CD4-positive, alpha-beta T cell (primary cell): ENCODE measurements around the gene CHPF2. TPM values are rescaled to one million over a fixed set of nuclear protein-coding genes. Genes with fewer than 3 reads are reported as not detected.

ENCODE experiments used
- ATAC-seq: fragments of 200-7000 bp; cut with Tn5 transposase; one replicate; pipeline ENCODE4 v1.10.0; 2022; ENCODE audit warnings: mild to moderate bottlenecking; ENCODE audit not compliant: poor library complexity
- CTCF ChIA-PET: fragments of 350-600 bp; sonication (Branson Sonifier 250); formaldehyde crosslinking; loops from one replicate; lab custom pipeline; 2021; ENCODE audit warnings: antibody characterized with exemption, inconsistent platforms; lab: Charles Lee
- POLR2A ChIA-PET: fragments of 350-600 bp; sonication (Branson Sonifier 250); formaldehyde crosslinking; loops from one replicate; lab custom pipeline; 2021; ENCODE audit warnings: antibody characterized with exemption, inconsistent platforms; lab: Charles Lee
- DNase-seq, 14 experiments: peaks; one replicate each; pipeline ENCODE4 v3.0.0-alpha.2; 2013 to 2020; ENCODE audit warnings: mixed read lengths in 2 of 14
- H3K27ac ChIP-seq, 2 donors: one replicate each; pipeline versions ENCODE4 v1.5.1 to v1.7.0; 2013; ENCODE audit warnings: low read length in 2 of 2, low read depth in 1 of 2, mild to moderate bottlenecking in 1 of 2
- H3K27me3 ChIP-seq, 2 experiments: 1 replicate in 1 of 2; 2 replicates in 1 of 2; pipeline versions ENCODE4 v1.6.1 to v1.7.0; 2013; ENCODE audit warnings: low read length in 2 of 2, control low read depth in 1 of 2, mild to moderate bottlenecking in 1 of 2, moderate library complexity in 1 of 2; ENCODE audit not compliant: insufficient read depth in 2 of 2, control insufficient read depth in 1 of 2
- H3K36me3 ChIP-seq: one replicate; pipeline ENCODE4 v1.6.1; 2013; ENCODE audit warnings: low read length, control low read depth; ENCODE audit not compliant: insufficient read depth
- H3K4me1 ChIP-seq: one replicate; pipeline ENCODE4 v1.6.1; 2013; ENCODE audit warnings: low read length, control low read depth; ENCODE audit not compliant: insufficient read depth
- H3K4me3 ChIP-seq: one replicate; pipeline ENCODE4 v1.5.1; 2013; ENCODE audit warnings: mild to moderate bottlenecking, low read length, moderate library complexity
- H3K9me3 ChIP-seq, 2 experiments: 1 replicate in 1 of 2; 2 replicates in 1 of 2; pipeline versions ENCODE4 v1.6.1 to v1.7.0; 2013; ENCODE audit warnings: low read length in 2 of 2, mild to moderate bottlenecking in 2 of 2, control low read depth in 1 of 2, moderate library complexity in 1 of 2; ENCODE audit not compliant: control insufficient read depth in 1 of 2, insufficient read depth in 1 of 2
- H3K27ac Mint-ChIP-seq: one replicate; pipeline ENCODE4 v1.8.0; 2020; ENCODE audit warnings: mixed read lengths
- H3K27me3 Mint-ChIP-seq: one replicate; pipeline ENCODE4 v1.8.0; 2021; ENCODE audit warnings: mixed read lengths
- H3K36me3 Mint-ChIP-seq: one replicate; pipeline ENCODE4 v1.8.0; 2021; ENCODE audit warnings: low read depth, mixed read lengths
- H3K4me1 Mint-ChIP-seq: one replicate; pipeline ENCODE4 v1.8.0; 2021; ENCODE audit warnings: low read depth, mixed read lengths
- H3K4me3 Mint-ChIP-seq: one replicate; pipeline ENCODE4 v1.8.0; 2020; ENCODE audit warnings: mild to moderate bottlenecking, mixed read lengths
- H3K9me3 Mint-ChIP-seq: one replicate; pipeline ENCODE4 v1.8.0; 2020; ENCODE audit warnings: mixed read lengths
- CTCF ChIP-seq: fragments of 200-600 bp; IDR thresholded peaks from one replicate; pipeline ENCODE4 v1.8.0; 2022; ENCODE audit warnings: antibody characterized with exemption, mild to moderate bottlenecking
- intact Hi-C, 2 experiments: fragments of 100-400 bp; cut with DNase I in 1 of 2; cut with micrococcal nuclease in 1 of 2; formaldehyde crosslinking; loops; one replicate each; pipeline versions ENCODE4 v1.15.1 to v1.9.0; 2023 to 2025; cut with DNase I, micrococcal nuclease
- total RNA-seq, 174 experiments: library from RNA in 2 of 174; stranded (reverse) in 2 of 174; gene quantifications; one replicate each; pipeline ENCODE4 v1.2.3 and lab custom pipeline; 2021 to 2026

Gene CHPF2
- total RNA-seq, 2 experiments from 2014 or later = 29.6 to 30.5 TPM

- ATAC-seq (no peak), DNase-seq (no peak)
- H3K4me1 Mint-ChIP-seq = peaks cover 5% of the 10 kb centered on the region
- Histone ChIP-seq H3K27ac (no peak overlapping the region), H3K9me3 (peaks cover 0 to 5% of the 10 kb centered on the region in 2 experiments), H3K27me3 (no peaks in the 10 kb centered on the region), H3K36me3 (no peaks in the 10 kb centered on the region), H3K4me3 (no peak overlapping the region), H3K4me1 (peaks cover 7% of the 10 kb centered on the region)
- no peaks in the 10 kb centered on the region for H3K36me3 Mint-ChIP-seq
- H3K27me3 Mint-ChIP-seq = peaks cover 29% of the 10 kb centered on the region
- no peak overlapping the region for H3K27ac Mint-ChIP-seq
- ChIA-PET POLR2A (no interaction called here), CTCF (no interaction called here)
- no peaks in the 10 kb centered on the region for H3K9me3 Mint-ChIP-seq
- H3K4me3 Mint-ChIP-seq = no peak overlapping the region
- no peak for TF ChIP-seq CTCF
- intact Hi-C loops = no loop called here
Measured at GRCh38 chr7:151282111-151282510, 49.8 kb downstream of the CHPF2 start.

DNA sequence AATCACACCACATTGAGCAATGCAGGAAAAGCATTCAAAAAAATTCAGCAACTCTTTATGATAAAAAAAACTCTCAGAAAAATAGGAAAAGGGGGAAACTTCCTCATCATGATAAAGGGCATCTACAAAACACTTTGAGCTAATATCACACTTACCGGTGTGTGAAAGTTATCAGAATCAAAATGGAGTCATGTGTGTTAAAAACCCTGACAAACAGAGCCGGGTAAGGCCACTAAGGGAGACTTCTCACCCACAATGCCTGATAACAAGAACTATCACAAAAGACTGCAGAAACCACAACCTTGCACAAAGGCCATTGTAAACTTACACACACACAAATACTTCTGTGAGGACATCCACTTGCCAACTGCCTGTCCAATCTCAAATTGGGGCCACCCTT lies 51.0 kb downstream of the CHPF2 start:
- CTCF ChIA-PET = no interaction called here
- Mint-ChIP-seq H3K27me3 (peaks cover 29% of the 10 kb centered on the region), H3K4me3 (no peak overlapping the region), H3K9me3 (no peaks in the 10 kb centered on the region), H3K4me1 (no peaks in the 10 kb centered on the region), H3K36me3 (no peaks in the 10 kb centered on the region), H3K27ac (no peak overlapping the region)
- H3K36me3 ChIP-seq = no peaks in the 10 kb centered on the region
- ATAC-seq (no peak), DNase-seq (no peak)
- H3K27me3 ChIP-seq = no peaks in the 10 kb centered on the region
- peaks cover 0 to 5% of the 10 kb centered on the region in 2 experiments for H3K9me3 ChIP-seq
- no peaks in the 10 kb centered on the region for H3K4me1 ChIP-seq
- intact Hi-C loops = no loop called here
- no peak overlapping the region for H3K4me3 ChIP-seq
- H3K27ac ChIP-seq = no peak overlapping the region
- TF ChIP-seq CTCF = no peak
- POLR2A ChIA-PET = no interaction called here

DNA sequence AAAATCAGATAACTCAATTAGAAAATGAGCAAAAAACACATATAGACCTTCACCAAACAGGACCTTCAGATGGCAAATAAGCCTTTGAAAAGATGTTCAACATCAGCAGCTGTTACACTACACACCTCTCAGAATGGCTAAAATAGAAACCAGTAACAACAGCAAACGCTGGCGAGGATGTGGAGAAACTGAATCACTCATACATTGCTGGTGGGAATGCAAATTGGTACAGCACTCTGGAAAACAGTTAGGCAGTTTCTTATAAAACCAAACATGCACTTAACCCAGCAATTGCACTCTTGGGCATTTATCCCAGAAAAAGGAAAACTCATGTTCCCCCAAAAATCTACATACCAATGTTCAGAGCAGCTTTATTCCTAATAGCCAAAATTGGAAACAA lies 53.9 kb downstream of the CHPF2 start:
- no peak overlapping the region for H3K27ac ChIP-seq
- intact Hi-C loops = no loop called here
- DNase-seq (no peak), ATAC-seq (no peak)
- no peak overlapping the region for H3K4me3 Mint-ChIP-seq
- H3K27ac Mint-ChIP-seq = no peak overlapping the region
- H3K27me3 Mint-ChIP-seq = peaks cover 12% of the 10 kb centered on the region
- no peaks in the 10 kb centered on the region for H3K4me1 Mint-ChIP-seq
- no peaks in the 10 kb centered on the region for H3K36me3 Mint-ChIP-seq
- TF ChIP-seq CTCF = no peak
- H3K9me3 ChIP-seq = peaks cover 0 to 5% of the 10 kb centered on the region in 2 experiments
- no peaks in the 10 kb centered on the region for H3K9me3 Mint-ChIP-seq
- CTCF ChIA-PET = no interaction called here
- no peaks in the 10 kb centered on the region for H3K27me3 ChIP-seq
- H3K36me3 ChIP-seq = no peaks in the 10 kb centered on the region
- POLR2A ChIA-PET = interaction anchor here (0.5 to 0.7 kb wide), 3 partner anchors 21 to 761 kb away, joined by 3 to 6 read pairs (median 3); no protein-coding TSS in a partner anchor
- H3K4me1 ChIP-seq = no peaks in the 10 kb centered on the region
- no peak overlapping the region for H3K4me3 ChIP-seq

Other genes starting within 250 kb of the CHPF2 start
- 1 to 10 TPM; 3.9 to 7.1 TPM for gene NOS3, start 241.5 kb upstream of the CHPF2 start, total RNA-seq
- gene ATG9B, start 208.0 kb upstream of the CHPF2 start, total RNA-seq = 10 to 100 TPM; 16.8 to 17.1 TPM
- gene ABCB8, start 204.0 kb upstream of the CHPF2 start, total RNA-seq = 10 to 100 TPM; 57.0 to 62.2 TPM
- gene ASIC3, start 184.0 kb upstream of the CHPF2 start, total RNA-seq = 10 to 100 TPM; 13.8 to 15.2 TPM
- 1 to 10 TPM; 3.1 to 3.5 TPM for gene CDK5, start 174.6 kb upstream of the CHPF2 start, total RNA-seq
- gene SLC4A2, start 172.9 kb upstream of the CHPF2 start, total RNA-seq = 10 to 100 TPM; 27.1 to 31.4 TPM
- 10 to 100 TPM; 82.2 to 84.2 TPM for gene FASTK, start 151.7 kb upstream of the CHPF2 start, total RNA-seq
- 10 to 100 TPM; 44.5 to 46.6 TPM for gene TMUB1, start 149.0 kb upstream of the CHPF2 start, total RNA-seq
- 10 to 100 TPM; 43.2 to 44.6 TPM for gene AGAP3, start 146.0 kb upstream of the CHPF2 start, total RNA-seq
- gene GBX1, start 64.8 kb upstream of the CHPF2 start, total RNA-seq = not detected
- gene ASB10, start 45.2 kb upstream of the CHPF2 start, total RNA-seq = not detected
- gene H2BK1, start 22.0 kb upstream of the CHPF2 start, total RNA-seq = not detected
- 10 to 100 TPM; 12.3 to 13.2 TPM for gene ABCF2, start 5.3 kb upstream of the CHPF2 start, total RNA-seq
- 10 to 100 TPM; 11.8 to 14.8 TPM for gene SMARCD3, start 16.2 kb downstream of the CHPF2 start, total RNA-seq
- gene NUB1, start 109.3 kb downstream of the CHPF2 start, total RNA-seq = 10 to 100 TPM; 86.0 to 90.4 TPM
- gene WDR86, start 177.6 kb downstream of the CHPF2 start, total RNA-seq = 1 to 10 TPM; 5.6 to 6.2 TPM
- gene CRYGN, start 207.7 kb downstream of the CHPF2 start, total RNA-seq = under 1 TPM in 1 of 2 experiments, not detected in 1; 0.14 TPM